HG03064 (cell line): ENCODE results near the gene SUPT5H.
"Not testable (repeated sequence)": the region's sequence is repeated elsewhere in the genome, so short reads cannot be mapped to it uniquely, and the experiment has no call there.

Experiments
- ATAC-seq: cut with Tn5 transposase; IDR thresholded peaks from one replicate; pipeline ENCODE4 v1.9.1; 2021; ENCODE audit warnings: low read depth; ENCODE audit not compliant: unreplicated experiment

SUPT5H gene

DNA sequence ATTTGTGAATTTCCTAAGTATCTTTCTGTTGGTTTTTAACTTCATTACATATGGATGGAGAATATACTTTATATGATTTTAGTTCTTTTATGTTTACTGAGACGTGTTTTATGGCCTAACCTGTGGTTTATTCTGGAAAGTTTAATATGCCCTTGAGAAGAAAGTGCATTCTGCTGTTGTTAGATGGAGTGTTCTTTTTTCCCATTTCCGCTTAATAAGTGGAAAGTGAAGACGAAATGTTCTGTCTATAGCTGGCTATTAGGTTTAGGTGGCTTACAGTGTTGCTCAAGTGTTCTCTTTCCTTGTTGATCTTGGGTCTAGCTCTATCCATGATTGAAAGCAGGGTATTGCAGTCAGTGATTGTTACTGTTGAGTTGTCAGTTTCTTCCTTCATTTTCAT lies 18.0 kb downstream of the SUPT5H start:
- no peak for ATAC-seq

DNA sequence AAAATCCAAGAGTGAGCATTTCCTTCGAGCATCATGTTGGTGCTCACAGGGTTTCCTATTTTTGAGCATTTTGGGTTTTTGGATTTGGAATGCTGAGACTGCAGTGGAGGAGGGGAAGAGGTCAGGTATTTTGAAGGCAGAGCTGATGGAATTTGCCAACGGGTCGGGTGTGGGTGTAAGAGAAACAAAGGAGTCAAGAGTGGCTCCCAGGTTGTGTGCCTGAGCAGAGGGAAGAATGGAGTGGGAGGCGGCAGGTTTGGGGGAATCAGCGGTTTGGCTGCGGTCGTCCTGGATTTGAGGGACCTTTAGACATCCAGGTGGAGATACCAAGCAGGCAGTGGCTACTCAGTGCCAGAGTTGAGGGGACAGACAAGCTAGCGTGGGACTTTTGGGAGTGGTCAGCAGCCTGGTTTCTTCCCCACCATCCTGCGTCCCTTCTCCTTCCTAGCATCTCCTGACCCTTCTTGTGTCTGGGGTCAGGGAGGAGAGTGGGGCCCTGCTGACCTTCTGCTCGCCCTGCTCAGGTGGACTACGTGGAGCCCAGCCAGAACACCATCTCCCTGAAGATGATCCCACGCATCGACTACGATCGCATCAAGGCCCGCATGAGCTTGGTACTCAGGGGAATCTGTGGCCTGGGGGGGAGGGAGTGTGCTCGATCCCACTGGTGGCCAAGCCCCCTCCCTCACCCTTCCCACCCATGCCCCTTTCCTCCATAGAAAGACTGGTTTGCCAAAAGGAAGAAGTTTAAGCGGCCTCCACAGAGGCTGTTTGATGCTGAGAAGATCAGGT lies 20.8 kb downstream of the SUPT5H start:
- no peak for ATAC-seq

GRCh38 chr19:39467941-39468340 lies 22.6 kb downstream of the SUPT5H start:
- ATAC-seq: no peak

- ATAC-seq: no peak
Measured at GRCh38 chr19:39469036-39469435, 23.7 kb downstream of the SUPT5H start.

- ATAC-seq: no peak
Measured at GRCh38 chr19:39469567-39469966, 24.2 kb downstream of the SUPT5H start.

GRCh38 chr19:39470724-39471339 lies 25.4 kb downstream of the SUPT5H start:
- ATAC-seq: no peak

DNA sequence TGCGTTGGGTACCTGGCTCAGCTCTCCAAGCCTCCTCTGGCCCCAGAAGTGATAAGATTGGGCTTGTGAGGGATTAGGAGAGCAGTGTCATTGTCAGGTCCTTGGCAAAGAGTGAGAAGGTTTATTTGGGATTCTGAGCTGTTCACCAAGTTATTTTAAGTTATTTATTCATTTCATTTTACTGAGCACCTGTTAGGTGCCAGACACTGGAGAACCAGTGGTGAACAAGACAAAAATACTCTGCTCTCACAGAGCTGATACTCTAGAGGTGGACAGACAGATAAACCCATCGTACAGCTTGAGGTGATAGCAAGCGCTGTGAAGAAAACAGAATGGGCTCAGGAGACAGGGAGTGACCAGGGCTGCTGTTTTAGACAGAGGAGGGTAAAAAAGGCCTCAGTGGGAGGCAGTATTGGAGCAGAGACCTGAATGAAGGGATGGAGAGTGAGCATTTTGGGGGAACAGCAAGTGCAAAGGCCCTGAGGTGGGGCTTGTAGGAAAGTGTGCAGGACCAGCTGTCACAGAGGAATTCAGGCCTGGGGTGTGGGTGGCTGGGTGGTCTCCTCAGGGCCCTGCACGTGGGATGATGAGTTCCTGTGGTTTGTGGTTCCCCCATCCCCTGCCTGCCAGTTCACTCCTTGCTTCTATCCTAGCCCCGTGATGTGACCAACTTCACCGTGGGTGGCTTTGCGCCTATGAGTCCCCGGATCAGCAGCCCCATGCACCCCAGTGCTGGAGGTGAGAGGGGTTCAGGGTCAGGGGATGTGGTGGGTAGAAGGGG lies 26.6 kb downstream of the SUPT5H start:
- no peak for ATAC-seq

GRCh38 chr19:39472746-39473442 lies 27.5 kb downstream of the SUPT5H start:
- ATAC-seq: no peak

DNA sequence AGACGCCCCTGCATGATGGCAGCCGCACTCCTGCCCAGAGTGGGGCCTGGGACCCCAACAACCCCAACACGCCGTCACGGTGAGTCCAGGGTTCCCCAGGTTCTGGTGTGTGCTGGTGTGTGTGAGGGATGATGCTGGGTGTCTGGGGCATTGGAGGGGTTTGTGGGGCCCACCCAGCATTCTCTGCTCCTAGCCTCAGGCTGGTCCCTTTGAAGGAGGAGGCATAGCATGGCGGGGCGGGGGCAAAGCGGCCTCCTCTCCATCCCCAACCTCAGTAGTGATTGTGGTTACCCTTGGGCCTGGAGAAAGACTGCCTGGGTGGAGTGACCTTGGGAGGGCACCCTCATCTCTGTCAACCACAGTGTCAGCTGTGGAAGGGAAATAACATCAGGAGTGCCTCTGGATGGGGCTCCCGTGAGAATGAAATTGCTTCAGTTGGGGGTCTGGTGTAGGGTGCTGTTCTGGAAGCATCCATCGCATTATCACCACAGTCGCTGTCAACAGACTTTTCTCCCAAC lies 28.1 kb downstream of the SUPT5H start:
- ATAC-seq: no peak

- ATAC-seq: no peak
Measured at GRCh38 chr19:39474139-39474620, 28.8 kb downstream of the SUPT5H start.

GRCh38 chr19:39475748-39476147 lies 30.4 kb downstream of the SUPT5H start:
- no peak for ATAC-seq

DNA sequence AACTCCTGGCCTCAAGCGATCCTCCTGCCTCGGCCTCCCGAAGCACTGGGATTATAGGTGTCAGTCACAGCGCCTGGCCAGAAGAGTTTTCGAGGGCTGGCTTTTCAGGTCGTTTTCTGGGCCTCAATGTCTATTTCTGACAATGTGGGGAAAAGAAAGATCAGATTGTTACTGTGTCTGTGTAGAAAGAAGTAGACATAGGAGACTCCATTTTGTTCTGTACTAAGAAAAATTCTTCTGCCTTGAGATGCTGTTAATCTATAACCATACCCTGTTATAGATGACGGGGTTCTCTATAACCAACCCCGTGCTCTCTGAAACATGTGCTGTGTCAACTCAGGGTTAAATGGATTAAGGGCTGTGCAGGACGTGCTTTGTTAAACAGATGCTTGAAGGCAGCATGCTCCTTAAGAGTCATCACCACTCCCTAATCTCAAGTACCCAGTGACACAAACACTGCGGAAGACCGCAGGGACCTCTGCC lies 34.0 kb downstream of the SUPT5H start:
- ATAC-seq: not testable (repeated sequence)

DNA sequence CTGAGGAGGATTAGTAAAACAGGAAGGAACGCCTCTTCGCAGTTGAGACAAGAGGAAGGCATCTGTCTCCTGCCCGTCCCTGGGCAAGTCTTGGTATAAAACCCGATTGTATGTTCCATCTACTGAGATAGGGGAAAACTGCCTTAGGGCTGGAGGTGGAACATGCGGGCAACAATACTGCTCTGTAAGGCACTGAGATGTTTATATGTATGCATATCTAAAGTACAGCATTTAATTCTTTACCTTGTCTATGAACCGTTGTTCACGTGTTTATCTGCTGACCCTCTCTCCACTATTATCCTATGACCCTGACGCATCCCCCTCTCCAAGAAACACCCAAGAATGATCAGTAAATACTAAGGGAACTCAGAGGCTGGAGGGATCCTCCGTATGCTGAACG lies 34.5 kb downstream of the SUPT5H start:
- no peak for ATAC-seq

GRCh38 chr19:39480337-39481228 lies 35.2 kb downstream of the SUPT5H start, which contains the start of gene TIMM50:
TIMM50 (plus strand) TSS chr19:39480838; CDS start chr19:39480854, 16 bp downstream.
- ATAC-seq: peak; percentile 76

- no peak for ATAC-seq
Measured at GRCh38 chr19:39481229-39481545, 35.8 kb downstream of the SUPT5H start.

DNA sequence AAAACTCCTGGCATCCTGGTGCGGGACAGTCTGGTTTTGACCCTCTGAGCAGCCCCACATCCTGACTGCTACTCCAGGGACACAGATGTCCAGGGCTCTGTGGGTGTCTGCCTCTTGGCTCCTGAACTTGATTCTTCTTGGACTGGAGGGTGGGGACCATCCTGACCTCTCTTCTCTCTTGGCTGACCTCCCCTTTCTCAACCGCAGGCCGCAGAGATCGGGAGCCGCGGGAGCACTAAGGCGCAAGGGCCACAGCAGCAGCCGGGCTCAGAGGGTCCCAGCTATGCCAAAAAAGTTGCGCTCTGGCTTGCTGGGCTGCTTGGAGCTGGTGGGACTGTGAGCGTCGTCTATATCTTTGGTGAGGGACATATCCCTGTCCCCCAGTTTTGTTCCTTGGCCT lies 36.3 kb downstream of the SUPT5H start:
- no peak for ATAC-seq

GRCh38 chr19:39483141-39483540 lies 37.8 kb downstream of the SUPT5H start:
- no peak for ATAC-seq

- no peak for ATAC-seq
Measured at GRCh38 chr19:39489756-39490155, 44.4 kb downstream of the SUPT5H start.

- no peak for ATAC-seq
Measured at GRCh38 chr19:39492225-39492624, 46.8 kb downstream of the SUPT5H start.
